ENCODE measurements around the gene NMT1. TPM values are rescaled to one million over a fixed set of nuclear protein-coding genes. Genes with fewer than 3 reads are reported as not detected.

NMT1 gene
- total RNA-seq, 2 donors from 2014 or later, result 68.0 to 127 TPM

DNA sequence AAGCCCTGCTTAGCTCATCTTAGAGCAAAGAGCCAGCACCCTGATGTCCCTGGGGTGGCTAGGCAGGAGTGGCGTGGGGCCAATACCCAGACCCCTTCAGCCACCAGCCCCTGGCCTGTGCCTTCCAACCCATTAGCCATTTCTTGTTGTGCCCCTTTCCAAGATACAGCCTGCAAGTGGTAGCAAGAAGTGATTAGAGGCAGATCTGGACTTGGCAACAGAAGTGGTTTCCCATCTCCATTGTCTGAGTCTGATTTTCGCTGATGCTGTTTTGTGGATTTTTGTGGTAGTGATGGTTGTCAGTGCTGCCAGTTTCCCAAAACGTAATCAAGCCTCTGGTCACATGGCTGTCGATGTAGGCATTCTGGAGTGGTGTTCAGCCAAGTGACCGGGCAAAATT, 45.5 kb downstream of the NMT1 start:
- peaks cover 26% of the 10 kb centered on the region for H3K36me3 ChIP-seq
- TF ChIP-seq, protein P1, sequence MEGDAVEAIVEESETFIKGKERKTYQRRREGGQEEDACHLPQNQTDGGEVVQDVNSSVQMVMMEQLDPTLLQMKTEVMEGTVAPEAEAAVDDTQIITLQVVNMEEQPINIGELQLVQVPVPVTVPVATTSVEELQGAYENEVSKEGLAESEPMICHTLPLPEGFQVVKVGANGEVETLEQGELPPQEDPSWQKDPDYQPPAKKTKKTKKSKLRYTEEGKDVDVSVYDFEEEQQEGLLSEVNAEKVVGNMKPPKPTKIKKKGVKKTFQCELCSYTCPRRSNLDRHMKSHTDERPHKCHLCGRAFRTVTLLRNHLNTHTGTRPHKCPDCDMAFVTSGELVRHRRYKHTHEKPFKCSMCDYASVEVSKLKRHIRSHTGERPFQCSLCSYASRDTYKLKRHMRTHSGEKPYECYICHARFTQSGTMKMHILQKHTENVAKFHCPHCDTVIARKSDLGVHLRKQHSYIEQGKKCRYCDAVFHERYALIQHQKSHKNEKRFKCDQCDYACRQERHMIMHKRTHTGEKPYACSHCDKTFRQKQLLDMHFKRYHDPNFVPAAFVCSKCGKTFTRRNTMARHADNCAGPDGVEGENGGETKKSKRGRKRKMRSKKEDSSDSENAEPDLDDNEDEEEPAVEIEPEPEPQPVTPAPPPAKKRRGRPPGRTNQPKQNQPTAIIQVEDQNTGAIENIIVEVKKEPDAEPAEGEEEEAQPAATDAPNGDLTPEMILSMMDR (IDR thresholded peaks at IDR 0.05), result no peak
- intact Hi-C loops (cut with DNase I), result no loop called here
- H3K4me1 ChIP-seq, result no peaks in the 10 kb centered on the region
- no peaks in the 10 kb centered on the region for H3K9me3 ChIP-seq
- no peak overlapping the region for H3K4me3 ChIP-seq
- H3K27me3 ChIP-seq, result no peaks in the 10 kb centered on the region
- H3K9ac ChIP-seq (ENCODE audit: low read depth in 2 of 2, low read length in 2 of 2), result no peak overlapping the region
- no peak for DNase-seq
- no peak overlapping the region for H3K27ac ChIP-seq

DNA sequence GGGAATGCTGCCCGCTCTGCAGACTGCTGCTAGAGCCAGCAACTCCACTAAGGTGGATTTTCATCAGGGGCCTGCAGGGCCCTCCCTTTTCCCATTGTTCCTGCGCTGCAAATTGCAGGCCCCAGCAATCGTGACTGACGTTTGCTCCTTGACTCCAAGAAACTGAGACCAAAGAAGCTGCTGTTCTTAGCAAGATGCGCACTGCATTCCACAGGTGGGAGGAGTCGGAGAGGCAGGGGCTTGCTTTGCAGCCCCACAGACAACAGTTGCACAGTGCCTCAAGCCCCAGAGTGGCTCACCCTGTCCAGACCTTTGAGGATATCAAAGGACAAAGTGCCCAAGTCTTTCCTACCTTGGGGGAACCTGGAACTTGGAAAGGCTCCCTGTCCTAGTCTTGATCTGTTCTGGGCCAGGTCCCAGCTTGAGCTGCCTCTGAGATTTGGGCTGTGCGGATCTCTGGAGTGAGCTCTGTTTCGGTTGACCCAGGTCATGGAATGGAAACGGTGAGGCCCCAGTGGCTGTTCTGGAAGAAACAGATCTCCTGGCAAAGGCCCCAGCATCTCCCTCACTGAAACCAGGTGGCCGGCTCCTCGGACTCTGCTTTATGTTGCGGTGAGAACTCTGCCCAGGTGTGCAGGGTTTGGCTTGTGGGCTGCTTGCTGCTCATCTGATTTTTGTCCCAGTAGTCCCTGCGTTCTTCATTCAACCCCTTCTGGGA, 46.3 kb downstream of the NMT1 start:
- Histone ChIP-seq H3K9me3 (no peaks in the 10 kb centered on the region), H3K36me3 (peaks cover 26% of the 10 kb centered on the region), H3K4me3 (no peak overlapping the region), H3K4me1 (no peaks in the 10 kb centered on the region), H3K27ac (no peak overlapping the region), H3K9ac (ENCODE audit: low read depth in 2 of 2, low read length in 2 of 2) (peak overlapping the region in 1 of 2 donors; percentile 12), H3K27me3 (no peaks in the 10 kb centered on the region)
- TF ChIP-seq, protein P1 (IDR thresholded peaks at IDR 0.05), result no peak
- intact Hi-C loops (cut with DNase I), result no loop called here
- no peak for DNase-seq

DNA sequence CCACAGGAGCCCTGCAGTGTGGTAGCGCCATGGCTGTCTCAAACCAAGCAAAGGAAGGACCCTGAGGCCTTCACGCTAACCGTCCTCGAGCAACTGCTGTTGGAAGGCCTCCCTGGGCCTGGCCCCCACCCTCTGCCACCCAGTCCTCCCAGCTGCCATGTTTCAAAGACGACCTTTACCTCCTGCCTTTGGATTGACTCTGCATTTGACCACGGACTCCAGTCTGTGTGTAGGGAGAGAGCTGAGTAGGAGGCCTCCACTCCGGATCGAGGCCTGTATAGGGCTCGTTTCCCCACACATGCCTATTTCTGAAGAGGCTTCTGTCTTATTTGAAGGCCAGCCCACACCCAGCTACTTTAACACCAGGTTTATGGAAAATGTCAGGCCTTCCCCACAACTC, 46.9 kb downstream of the NMT1 start:
- peaks cover 20% of the 10 kb centered on the region for H3K36me3 ChIP-seq
- TF ChIP-seq, protein P1 (IDR thresholded peaks at IDR 0.05), result no peak
- no peaks in the 10 kb centered on the region for H3K9me3 ChIP-seq
- no peak for DNase-seq
- no peaks in the 10 kb centered on the region for H3K4me1 ChIP-seq
- H3K9ac ChIP-seq (ENCODE audit: low read depth in 2 of 2, low read length in 2 of 2), result peak overlapping the region in 1 of 2 donors; percentile 12
- intact Hi-C loops (cut with DNase I), result no loop called here
- H3K4me3 ChIP-seq, result no peak overlapping the region
- H3K27me3 ChIP-seq, result no peaks in the 10 kb centered on the region
- H3K27ac ChIP-seq, result no peak overlapping the region

DNA sequence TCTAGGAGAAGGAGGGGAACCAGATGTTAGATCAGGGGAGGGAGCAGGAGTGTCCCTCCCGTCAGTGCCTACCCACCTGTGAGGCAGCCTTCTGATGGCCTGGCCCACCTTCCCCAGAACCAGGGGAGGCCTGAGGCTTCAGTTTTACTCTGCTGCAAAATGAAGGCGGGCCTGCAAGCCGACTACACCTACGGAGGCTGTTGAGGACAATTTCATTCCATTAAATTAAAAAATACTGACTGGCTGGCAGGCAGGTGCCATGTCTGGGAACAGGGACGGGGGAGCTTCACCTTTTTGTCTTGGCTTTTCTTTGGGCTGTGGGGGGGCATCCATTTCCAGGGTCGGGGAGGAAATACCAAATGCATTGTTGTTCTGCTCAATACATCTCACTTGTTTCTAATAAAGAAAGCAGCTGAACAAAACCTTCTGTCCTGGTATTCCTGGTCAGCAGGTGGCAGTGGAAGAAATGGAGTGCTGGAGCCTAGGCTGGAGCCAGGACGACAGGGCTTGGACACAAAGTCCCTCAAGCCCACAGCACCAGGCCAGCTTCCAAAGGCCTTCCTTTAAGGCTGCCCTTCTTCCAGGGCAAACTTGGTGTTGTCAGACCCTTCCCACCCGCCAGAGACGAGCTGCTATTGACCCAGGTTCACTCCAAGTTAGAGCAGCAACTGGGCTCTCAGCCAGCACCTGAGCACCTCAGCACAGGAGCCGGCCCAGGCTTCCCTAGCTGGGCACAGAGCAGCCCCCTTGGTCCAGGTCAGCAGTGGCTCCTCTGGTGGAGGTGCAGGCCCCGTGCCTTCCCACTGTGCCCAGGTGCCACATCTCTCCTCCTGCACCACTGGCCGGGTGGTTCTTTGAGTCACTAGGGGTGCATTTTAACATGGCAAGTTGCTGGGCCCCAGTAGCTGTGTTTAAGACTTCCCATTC, 47.7 kb downstream of the NMT1 start:
- peak overlapping the region in 1 of 2 donors; percentile 12 for H3K9ac ChIP-seq (ENCODE audit: low read depth in 2 of 2, low read length in 2 of 2)
- no peaks in the 10 kb centered on the region for H3K4me1 ChIP-seq
- no peak for DNase-seq
- peaks cover 16% of the 10 kb centered on the region for H3K36me3 ChIP-seq
- H3K4me3 ChIP-seq, result no peak overlapping the region
- no peaks in the 10 kb centered on the region for H3K27me3 ChIP-seq
- intact Hi-C loops (cut with DNase I), result no loop called here
- TF ChIP-seq, protein P1 (IDR thresholded peaks at IDR 0.05), result no peak
- H3K27ac ChIP-seq, result no peak overlapping the region
- no peaks in the 10 kb centered on the region for H3K9me3 ChIP-seq

DNA sequence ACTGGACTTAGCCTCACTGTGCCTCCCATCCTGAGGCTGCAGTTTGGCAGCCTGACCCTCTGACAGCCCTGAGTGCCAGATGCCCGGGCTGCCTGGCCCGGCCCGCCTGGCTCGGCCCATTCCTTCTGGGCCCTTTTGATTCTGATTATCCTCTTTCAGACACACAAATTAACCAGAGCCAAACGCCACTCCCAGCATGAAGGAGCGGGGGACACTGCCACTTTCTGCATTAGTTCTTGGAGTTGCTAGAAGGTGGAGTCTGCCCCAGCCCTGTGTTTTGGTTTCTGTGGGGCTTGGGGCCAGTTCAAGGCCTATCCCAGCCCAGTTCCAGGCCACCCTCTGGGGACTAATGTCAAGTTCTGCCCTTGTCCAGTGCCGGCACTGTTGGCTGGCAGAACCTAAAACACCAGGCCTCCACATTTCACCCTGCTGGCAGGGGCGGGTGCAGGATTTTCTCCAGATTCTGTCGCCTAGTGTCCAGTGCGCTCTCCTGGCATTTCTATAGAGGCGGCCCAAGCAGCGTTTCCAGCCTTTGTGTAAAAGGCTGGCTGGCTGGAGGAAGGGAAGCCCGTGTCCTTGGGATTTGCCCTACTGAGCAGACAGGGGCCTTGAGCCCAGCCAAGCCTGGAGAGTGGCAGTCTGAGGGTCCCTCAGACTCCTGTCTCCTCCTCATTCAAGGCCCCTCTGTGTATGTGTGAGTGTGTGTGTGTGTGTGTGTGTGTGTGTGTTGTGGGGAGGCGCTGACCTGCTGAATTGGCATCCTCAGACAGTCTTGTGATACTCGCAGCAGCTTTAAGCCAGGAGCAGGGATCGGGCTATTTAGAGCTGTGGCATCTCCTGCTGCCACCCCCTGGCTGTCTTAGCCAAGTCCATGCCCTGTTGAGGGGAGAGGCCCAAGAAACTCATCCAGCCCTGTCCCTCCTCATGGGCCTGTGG, 49.8 kb downstream of the NMT1 start:
- H3K9ac ChIP-seq (ENCODE audit: low read depth in 2 of 2, low read length in 2 of 2), result no peak overlapping the region
- H3K27me3 ChIP-seq, result no peaks in the 10 kb centered on the region
- TF ChIP-seq, protein P1 (IDR thresholded peaks at IDR 0.05), result no peak
- H3K36me3 ChIP-seq, result no peaks in the 10 kb centered on the region
- no peak for DNase-seq
- no peaks in the 10 kb centered on the region for H3K4me1 ChIP-seq
- intact Hi-C loops (cut with DNase I), result no loop called here
- no peaks in the 10 kb centered on the region for H3K9me3 ChIP-seq
- H3K27ac ChIP-seq, result no peak overlapping the region
- no peak overlapping the region for H3K4me3 ChIP-seq

All from colonic mucosa (tissue), 4 donors.